ENCODE measurements around the gene KCNIP1. TPM values are rescaled to one million over a fixed set of nuclear protein-coding genes. Genes with fewer than 3 reads are reported as not detected.

KCNIP1 gene
- total and polyA plus RNA-seq, 9 of the 15 experiments (the other 6 are each of a cell fraction or from before 2014, with no cell fraction given), result not detected

DNA sequence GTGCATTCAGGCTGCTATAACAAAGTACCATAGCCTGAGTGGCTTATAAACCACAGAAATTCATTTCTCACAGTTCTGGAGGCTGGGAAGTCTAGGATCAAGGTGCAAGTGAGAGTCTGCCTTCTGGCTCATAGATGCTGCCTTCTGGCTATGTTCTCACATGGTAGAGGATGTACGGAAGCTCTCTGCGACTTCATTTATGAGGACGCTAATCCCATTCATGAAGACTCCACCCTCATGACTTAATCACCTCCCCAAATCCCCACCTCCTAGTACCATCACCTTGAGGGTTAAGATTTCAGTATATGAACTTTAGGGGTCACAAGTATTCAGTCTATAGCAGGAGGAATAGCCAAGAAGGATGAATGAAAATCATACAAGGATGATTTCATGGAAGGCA is 37.3 kb upstream of the KCNIP1 start:
- Histone ChIP-seq H3K4me1 (replicated peaks in 1 of 2; ENCODE audit: control insufficient read depth in 2 of 2, insufficient read depth in 2 of 2, low read length in 2 of 2) (no peaks in the 10 kb centered on the region), H2AFZ (ENCODE audit: low read depth, low read length) (no peak overlapping the region), H3K4me3 (no peak overlapping the region), H3K79me2 (ENCODE audit: control insufficient read depth, insufficient read depth, low read length) (no peaks in the 10 kb centered on the region), H3K27me3 (ENCODE audit: control insufficient read depth in 2 of 2, insufficient read depth in 2 of 2, low read length in 2 of 2) (peaks cover 8 to 16% of the 10 kb centered on the region in 2 experiments; a peak in 3 of 5 replicates), H4K20me1 (replicated peaks; ENCODE audit: control insufficient read depth, insufficient read depth, low read length) (no peaks in the 10 kb centered on the region), H3K9me1 (ENCODE audit: control insufficient read depth, insufficient read depth, low read length) (no peaks in the 10 kb centered on the region), H3K9me3 (replicated peaks; ENCODE audit: control insufficient read depth, insufficient read depth, low read depth, low read length) (no peaks in the 10 kb centered on the region), H3K27ac (ENCODE audit: extremely low read depth, low read depth, low read length) (no peak overlapping the region), H3K9ac (ENCODE audit: insufficient read depth in 1 of 2, low read depth in 2 of 2, low read length in 2 of 2) (no peak overlapping the region), H3K36me3 (ENCODE audit: control insufficient read depth, insufficient read depth, low read length) (no peaks in the 10 kb centered on the region), H3K4me2 (ENCODE audit: insufficient read depth, low read length) (no peak overlapping the region)
- DNase-seq (ENCODE audit: extremely low read depth in 1 of 4, low spot score in 3 of 4), result no peak
- intact Hi-C loops (cut with micrococcal nuclease), result no loop called here
- FAIRE-seq, result no peak
- no TSS peak for BruUV-seq (replicated peaks)
- ChIA-PET POLR2A (no interaction called here), CTCF (ENCODE audit: low intra/inter-chr PET ratio) (no interaction called here)
- in situ Hi-C loops (cut with MboI), result no loop called here
- 6% methylated on average over 3 of the region's 3 CpGs for WGBS (ENCODE audit: insufficient coverage, low coverage, missing lambda C conversion rate)
- TF ChIP-seq TSC22D4 (tag; IDR thresholded peaks at IDR 0.05) (no peak), ZNF408 (CRISPR knock-in tag; IDR thresholded peaks at IDR 0.05; ENCODE audit: low read depth) (no peak)
- TF ChIP-seq, protein P1, sequence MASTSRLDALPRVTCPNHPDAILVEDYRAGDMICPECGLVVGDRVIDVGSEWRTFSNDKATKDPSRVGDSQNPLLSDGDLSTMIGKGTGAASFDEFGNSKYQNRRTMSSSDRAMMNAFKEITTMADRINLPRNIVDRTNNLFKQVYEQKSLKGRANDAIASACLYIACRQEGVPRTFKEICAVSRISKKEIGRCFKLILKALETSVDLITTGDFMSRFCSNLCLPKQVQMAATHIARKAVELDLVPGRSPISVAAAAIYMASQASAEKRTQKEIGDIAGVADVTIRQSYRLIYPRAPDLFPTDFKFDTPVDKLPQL (IDR thresholded peaks at IDR 0.05; ENCODE audit: extremely low read depth, insufficient read length), result no peak
- TF ChIP-seq, protein P2, sequence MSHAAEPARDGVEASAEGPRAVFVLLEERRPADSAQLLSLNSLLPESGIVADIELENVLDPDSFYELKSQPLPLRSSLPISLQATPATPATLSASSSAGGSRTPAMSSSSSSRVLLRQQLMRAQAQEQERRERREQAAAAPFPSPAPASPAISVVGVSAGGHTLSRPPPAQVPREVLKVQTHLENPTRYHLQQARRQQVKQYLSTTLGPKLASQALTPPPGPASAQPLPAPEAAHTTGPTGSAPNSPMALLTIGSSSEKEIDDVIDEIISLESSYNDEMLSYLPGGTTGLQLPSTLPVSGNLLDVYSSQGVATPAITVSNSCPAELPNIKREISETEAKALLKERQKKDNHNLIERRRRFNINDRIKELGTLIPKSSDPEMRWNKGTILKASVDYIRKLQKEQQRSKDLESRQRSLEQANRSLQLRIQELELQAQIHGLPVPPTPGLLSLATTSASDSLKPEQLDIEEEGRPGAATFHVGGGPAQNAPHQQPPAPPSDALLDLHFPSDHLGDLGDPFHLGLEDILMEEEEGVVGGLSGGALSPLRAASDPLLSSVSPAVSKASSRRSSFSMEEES (CRISPR knock-in tag; IDR thresholded peaks at IDR 0.05), result no peak
- ATAC-seq, result no peak
